IMR-90 (cell line): ENCODE data around the gene TUBGCP2. TPM values are rescaled to one million over a fixed set of nuclear protein-coding genes. Genes with fewer than 3 reads are reported as not detected.
A peak's percentile ranks its signal among the peaks of the same experiment; 100 is the strongest.

Experiments used
- ATAC-seq: fragments of 200-7000 bp; cut with Tn5 transposase; 2 replicates; pipeline ENCODE4 v1.9.1; 2020; ENCODE audit warnings: low read depth, mild to moderate bottlenecking, moderate library complexity
- BruUV-seq: library from RNA; stranded (reverse); fragments of 400-500 nt; replicated peaks from 2 replicates; lab custom pipeline; 2021; lab: Mats Ljungman, UMichigan
- CTCF ChIA-PET: fragments of 300-600 bp; formaldehyde crosslinking; extraction: SDS; loops from one replicate; lab custom pipeline; 2021; ENCODE audit warnings: antibody characterized with exemption; lab: Yijun Ruan, JAX
- POLR2A ChIA-PET: fragments of 300-600 bp; sonication (Branson Sonifier 250); formaldehyde crosslinking; loops from one replicate; lab custom pipeline; 2022; ENCODE audit warnings: antibody characterized with exemption; ENCODE audit not compliant: unreplicated experiment; lab: Charles Lee
- DNase-seq: peaks from one replicate; pipeline ENCODE4 v3.0.0; 2013
- H2AFZ ChIP-seq: replicated peaks from 2 replicates; pipeline ENCODE3; 2013; ENCODE audit warnings: low read length, mild to moderate bottlenecking; ENCODE audit not compliant: poor library complexity
- H2AK5ac ChIP-seq: 2 replicates; pipeline ENCODE4 v1.6.1; 2013; ENCODE audit warnings: low read depth, low read length, inconsistent platforms
- H2AK9ac ChIP-seq: replicated peaks from 2 replicates; pipeline ENCODE3; 2013; ENCODE audit warnings: mild to moderate bottlenecking, low read depth, low read length, moderate library complexity; ENCODE audit not compliant: poor library complexity
- H2BK120ac ChIP-seq: 2 replicates; pipeline ENCODE4 v1.6.1; 2013; ENCODE audit warnings: low read depth, low read length, inconsistent platforms
- H2BK15ac ChIP-seq: 3 replicates; pipeline ENCODE4 v1.6.1; 2013; ENCODE audit warnings: low read depth, low read length, inconsistent platforms
- H2BK20ac ChIP-seq: 2 replicates; pipeline ENCODE4 v1.6.1; 2013; ENCODE audit warnings: low read depth, mild to moderate bottlenecking, inconsistent platforms, low read length, moderate library complexity
- H2BK5ac ChIP-seq: 2 replicates; pipeline ENCODE4 v1.6.1; 2013; ENCODE audit warnings: mild to moderate bottlenecking, low read depth, low read length, inconsistent platforms; ENCODE audit not compliant: poor library complexity, severe bottlenecking
- H3K14ac ChIP-seq: replicated peaks from 2 replicates; pipeline ENCODE4 v1.6.1; 2013; ENCODE audit warnings: low read depth, low read length, inconsistent platforms
- H3K18ac ChIP-seq: 2 replicates; pipeline ENCODE4 v1.6.1; 2013; ENCODE audit warnings: low read depth, low read length, control low read depth
- H3K23ac ChIP-seq: 2 replicates; pipeline ENCODE4 v1.6.1; 2013; ENCODE audit warnings: low read depth, low read length, inconsistent platforms
- H3K27ac ChIP-seq: 2 replicates; pipeline ENCODE4 v1.5.1; 2013; ENCODE audit warnings: mild to moderate bottlenecking, control low read depth, low read length; ENCODE audit not compliant: insufficient read depth
- H3K27me3 ChIP-seq: 2 replicates; pipeline ENCODE4 v1.6.1; 2013; ENCODE audit warnings: low read length; ENCODE audit not compliant: control insufficient read depth, insufficient read depth
- H3K36me3 ChIP-seq: 2 replicates; pipeline ENCODE4 v1.6.1; 2013; ENCODE audit warnings: low read length, mixed read lengths; ENCODE audit not compliant: control insufficient read depth, insufficient read depth
- H3K4ac ChIP-seq: 2 replicates; pipeline ENCODE4 v1.6.1; 2013; ENCODE audit warnings: low read depth, low read length, inconsistent platforms
- H3K4me1 ChIP-seq: 2 replicates; pipeline ENCODE4 v1.6.1; 2013; ENCODE audit warnings: low read length, mixed read lengths; ENCODE audit not compliant: control insufficient read depth, insufficient read depth
- H3K4me2 ChIP-seq: 2 replicates; pipeline ENCODE4 v1.6.1; 2013; ENCODE audit warnings: low read depth, mild to moderate bottlenecking, control low read depth, low read length, moderate library complexity
- H3K4me3 ChIP-seq: 2 replicates; pipeline ENCODE4 v1.5.1; 2013; ENCODE audit warnings: low read depth, mild to moderate bottlenecking, control low read depth, low read length, moderate library complexity; ENCODE audit not compliant: insufficient read depth
- H3K56ac ChIP-seq: 2 replicates; pipeline ENCODE4 v1.6.1; 2013; ENCODE audit warnings: low read length, inconsistent platforms; ENCODE audit not compliant: insufficient read depth; ENCODE audit errors: extremely low read depth
- H3K79me1 ChIP-seq, 2 experiments: 2 replicates each; pipeline ENCODE4 v1.6.1; 2013; ENCODE audit warnings: low read length in 2 of 2, inconsistent platforms in 1 of 2, low read depth in 1 of 2
- H3K9ac ChIP-seq: 2 replicates; pipeline ENCODE4 v1.6.1; 2013; ENCODE audit warnings: low read depth, low read length, control low read depth
- H3K9me1 ChIP-seq: 2 replicates; pipeline ENCODE4 v1.6.1; 2013; ENCODE audit warnings: low read length, inconsistent platforms; ENCODE audit not compliant: insufficient read depth
- H3K9me3 ChIP-seq: 2 replicates; pipeline ENCODE4 v1.6.1; 2013; ENCODE audit warnings: low read length; ENCODE audit not compliant: control insufficient read depth, insufficient read depth
- H4K20me1 ChIP-seq: 2 replicates; pipeline ENCODE4 v1.6.1; 2013; ENCODE audit warnings: low read length, inconsistent platforms; ENCODE audit not compliant: insufficient read depth
- H4K5ac ChIP-seq: 2 replicates; pipeline ENCODE4 v1.6.1; 2013; ENCODE audit warnings: mild to moderate bottlenecking, low read depth, low read length, control low read depth
- H4K8ac ChIP-seq, 2 experiments: 2 replicates each; pipeline ENCODE4 v1.6.1; 2013; ENCODE audit warnings: low read depth in 2 of 2, low read length in 2 of 2, control low read depth in 1 of 2, inconsistent platforms in 1 of 2
- H4K91ac ChIP-seq: 2 replicates; pipeline ENCODE4 v1.6.1; 2013; ENCODE audit warnings: low read depth, low read length, inconsistent platforms; ENCODE audit not compliant: insufficient read depth
- BHLHE40 ChIP-seq: fragments of 150-350 bp; IDR thresholded peaks from 2 replicates; pipeline ENCODE4 v1.6.1; 2016; ENCODE audit warnings: mild to moderate bottlenecking, low read depth, low read length
- CHD1 ChIP-seq: IDR thresholded peaks from 2 replicates; pipeline ENCODE4 v1.6.1; 2012; ENCODE audit warnings: low read depth, low read length, improper control_type of control experiment
- FOS ChIP-seq: fragments of 150-350 bp; IDR thresholded peaks from 2 replicates; pipeline ENCODE4 v1.6.1; 2016; ENCODE audit warnings: low read depth, low read length
- MAFK ChIP-seq: IDR thresholded peaks from 2 replicates; pipeline ENCODE4 v1.6.1; 2012; ENCODE audit warnings: low read depth, low read length, improper control_type of control experiment
- MXI1 ChIP-seq: IDR thresholded peaks from 2 replicates; pipeline ENCODE4 v1.6.1; 2012; ENCODE audit warnings: low read depth, mild to moderate bottlenecking, low read length, moderate library complexity, borderline replicate concordance
- RCOR1 ChIP-seq: IDR thresholded peaks from 2 replicates; pipeline ENCODE4 v1.6.1; 2012; ENCODE audit warnings: mild to moderate bottlenecking, low read length, improper control_type of control experiment; ENCODE audit not compliant: insufficient replicate concordance
- SMC3 ChIP-seq: fragments of 150-350 bp; IDR thresholded peaks from 2 replicates; pipeline ENCODE4 v1.6.1; 2016; ENCODE audit warnings: low read depth, mild to moderate bottlenecking, antibody characterized with exemption, low read length, moderate library complexity
- WGBS, 2 experiments: methylation state at CpG; one replicate each; pipeline versions ENCODE4 v1.1.5 to v1.1.7; 2013; ENCODE audit warnings: missing lambda C conversion rate in 2 of 2; ENCODE audit not compliant: insufficient read length in 1 of 2; ENCODE audit errors: extremely low coverage in 2 of 2; 5-methylcytosine and 5-hydroxymethylcytosine counted together
- dilution Hi-C: fragments of 300-500 bp; cut with HindIII; formaldehyde crosslinking; loops from one replicate; pipeline ENCODE4 v1.14.3; 2018; ENCODE audit warnings: low sequenced_read_pairs; ENCODE audit not compliant: unreplicated experiment
- in situ Hi-C: fragments of 300-500 bp; cut with MboI; formaldehyde crosslinking; loops from 3 replicates; pipeline ENCODE4 v1.14.3; 2019; ENCODE audit warnings: low sequenced_read_pairs, inconsistent platforms, mixed read lengths
- intact Hi-C: fragments of 100-400 bp; cut with micrococcal nuclease; formaldehyde crosslinking; loops from 2 replicates; pipeline ENCODE4 v1.10.0; 2022
- polyA plus RNA-seq, 3 experiments: library from polyadenylated mRNA; depleted of rRNA; stranded (reverse); fragments of >200 nt; gene quantifications; 2 replicates each; pipeline ENCODE4 v1.2.3, GENCODE V29; 2012; ENCODE audit warnings: low replicate concordance in 1 of 3
- total RNA-seq: library from RNA; depleted of rRNA; stranded (reverse); fragments of >200 nt; gene quantifications from 2 replicates; pipeline ENCODE4 v1.2.3, GENCODE V29; 2012
- TF ChIP-seq, protein P1 (sequence below): fragments of 150-350 bp; IDR thresholded peaks from 2 replicates; pipeline ENCODE4 v1.6.1; 2016; ENCODE audit warnings: low read depth, mild to moderate bottlenecking, low read length, moderate library complexity, borderline replicate concordance

Gene TUBGCP2
- total and polyA plus RNA-seq, 2 of the 4 experiments (the other 2 are of a cell fraction): 48.1 to 72.6 TPM

DNA sequence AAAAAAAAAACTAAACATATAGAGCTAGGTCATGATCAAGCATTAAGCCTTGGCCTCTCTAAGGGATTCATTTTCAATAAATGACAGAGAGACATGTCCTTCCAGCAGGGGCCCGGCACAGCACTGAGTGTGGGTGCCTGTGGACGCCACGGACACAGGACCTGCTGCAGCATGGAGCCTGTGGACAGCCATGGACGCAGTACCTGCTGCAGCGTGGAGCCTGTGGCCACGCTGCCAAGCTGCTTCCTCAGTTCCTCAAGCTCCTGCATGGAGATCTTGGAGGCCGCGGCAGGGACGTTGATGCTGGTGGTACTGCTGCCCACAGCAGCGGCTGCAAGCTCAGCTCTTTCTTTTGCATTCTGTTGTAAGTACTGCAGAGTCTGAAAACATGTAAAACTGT, 9.4 kb downstream of the TUBGCP2 start:
- Histone ChIP-seq H3K9ac (no peak overlapping the region), H3K36me3 (peaks cover 57% of the 10 kb centered on the region), H4K8ac (no peak overlapping the region), H3K23ac (no peak overlapping the region), H2AK5ac (no peak overlapping the region), H2BK5ac (no peak overlapping the region), H2AK9ac (peak overlapping the region; percentile 28), H2BK20ac (no peak overlapping the region), H2AFZ (no peak overlapping the region), H3K56ac (no peak overlapping the region), H3K27ac (no peak overlapping the region), H3K9me3 (no peaks in the 10 kb centered on the region), H3K4me2 (no peak overlapping the region), H4K20me1 (peaks cover 22% of the 10 kb centered on the region), H3K27me3 (no peaks in the 10 kb centered on the region), H3K14ac (no peak overlapping the region), H3K4ac (no peak overlapping the region), H4K5ac (no peak overlapping the region), H3K4me1 (no peaks in the 10 kb centered on the region), H4K91ac (no peak overlapping the region), H3K9me1 (no peaks in the 10 kb centered on the region; the same call in 1 of the 2 replicates), H2BK120ac (no peak overlapping the region), H3K79me1 (peaks cover 12 to 21% of the 10 kb centered on the region in 2 experiments; a peak in 3 of 4 replicates), H2BK15ac (no peak overlapping the region), H3K4me3 (no peak overlapping the region), H3K18ac (no peak overlapping the region)
- CTCF ChIA-PET: no interaction called here
- dilution Hi-C loops (no loop called here), intact Hi-C loops (no loop called here), in situ Hi-C loops (no loop called here)
- ATAC-seq (no peak), DNase-seq (no peak)
- 100% methylated on average over 8 of the region's 10 CpGs; no CpG with 5 or more reads in 1 of the 2 experiments for WGBS, 2 experiments
- POLR2A ChIA-PET: no interaction called here
- TF ChIP-seq, protein P1, sequence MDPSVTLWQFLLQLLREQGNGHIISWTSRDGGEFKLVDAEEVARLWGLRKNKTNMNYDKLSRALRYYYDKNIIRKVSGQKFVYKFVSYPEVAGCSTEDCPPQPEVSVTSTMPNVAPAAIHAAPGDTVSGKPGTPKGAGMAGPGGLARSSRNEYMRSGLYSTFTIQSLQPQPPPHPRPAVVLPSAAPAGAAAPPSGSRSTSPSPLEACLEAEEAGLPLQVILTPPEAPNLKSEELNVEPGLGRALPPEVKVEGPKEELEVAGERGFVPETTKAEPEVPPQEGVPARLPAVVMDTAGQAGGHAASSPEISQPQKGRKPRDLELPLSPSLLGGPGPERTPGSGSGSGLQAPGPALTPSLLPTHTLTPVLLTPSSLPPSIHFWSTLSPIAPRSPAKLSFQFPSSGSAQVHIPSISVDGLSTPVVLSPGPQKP: no peak
- TF ChIP-seq SMC3 (no peak), BHLHE40 (no peak), CHD1 (no peak), RCOR1 (no peak), MXI1 (no peak), MAFK (no peak), FOS (no peak)
- BruUV-seq: no TSS peak
